Endodermal cell (in vitro differentiated cells): ENCODE measurements around the gene ATP7A. TPM values are rescaled to one million over a fixed set of nuclear protein-coding genes. Genes with fewer than 3 reads are reported as not detected.

Experiments used
- DNase-seq: peaks from one replicate; pipeline ENCODE4 v3.0.0-alpha.2; 2017
- H3K27ac ChIP-seq: 2 replicates; pipeline ENCODE4 v1.5.1; 2013; ENCODE audit warnings: mild to moderate bottlenecking, low read depth, low read length, moderate library complexity
- H3K27me3 ChIP-seq: 2 replicates; pipeline ENCODE4 v1.6.1; 2013; ENCODE audit warnings: mild to moderate bottlenecking, low read length, moderate library complexity; ENCODE audit not compliant: insufficient read depth, control insufficient read depth, poor library complexity, severe bottlenecking
- H3K36me3 ChIP-seq: 2 replicates; pipeline ENCODE4 v1.7.0; 2013; ENCODE audit warnings: mild to moderate bottlenecking, low read length, moderate library complexity; ENCODE audit not compliant: control insufficient read depth, insufficient read depth
- H3K4me1 ChIP-seq: one replicate; pipeline ENCODE4 v1.7.0; 2013; ENCODE audit warnings: low read length; ENCODE audit not compliant: control insufficient read depth, insufficient read depth
- H3K4me3 ChIP-seq: 2 replicates; pipeline ENCODE4 v1.5.1; 2013; ENCODE audit warnings: mild to moderate bottlenecking, low read length, moderate library complexity
- H3K9ac ChIP-seq: 2 replicates; pipeline ENCODE4 v1.6.1; 2013; ENCODE audit warnings: mild to moderate bottlenecking, low read length, moderate library complexity; ENCODE audit not compliant: poor library complexity, severe bottlenecking; ENCODE audit errors: extremely low read depth
- H3K9me3 ChIP-seq: 2 replicates; pipeline ENCODE4 v1.6.1; 2013; ENCODE audit warnings: mild to moderate bottlenecking, low read length, moderate library complexity; ENCODE audit not compliant: control insufficient read depth
- H3K27ac Mint-ChIP-seq: 2 replicates; pipeline ENCODE4 v1.8.0; 2020; ENCODE audit warnings: mixed read lengths
- H3K27me3 Mint-ChIP-seq: 2 replicates; pipeline ENCODE4 v1.8.0; 2021; ENCODE audit warnings: mild to moderate bottlenecking, mixed read lengths; ENCODE audit not compliant: insufficient read depth
- H3K36me3 Mint-ChIP-seq: 2 replicates; pipeline ENCODE4 v1.8.0; 2020; ENCODE audit warnings: low read depth, mixed read lengths
- H3K4me1 Mint-ChIP-seq: 2 replicates; pipeline ENCODE4 v1.8.0; 2020; ENCODE audit warnings: mixed read lengths
- H3K4me3 Mint-ChIP-seq: 2 replicates; pipeline ENCODE4 v1.8.0; 2020; ENCODE audit warnings: mild to moderate bottlenecking, moderate library complexity, mixed read lengths
- H3K9me3 Mint-ChIP-seq: 2 replicates; pipeline ENCODE4 v1.8.0; 2020; ENCODE audit warnings: mild to moderate bottlenecking, mixed read lengths
- WGBS, 2 experiments: methylation state at CpG; one replicate each; pipeline versions ENCODE4 v1.1.5 to v1.1.7; 2013; ENCODE audit warnings: missing lambda C conversion rate in 2 of 2, mixed read lengths in 1 of 2; ENCODE audit not compliant: insufficient coverage in 1 of 2, insufficient read length in 1 of 2; 5-methylcytosine and 5-hydroxymethylcytosine counted together
- total RNA-seq, 2 donors: library from RNA; stranded (reverse); fragmentation: NEBNext Ultra II Directional in 1 of 2; extraction: Animal tissue kit (Norgen Biotek cat#: 25700) in 1 of 2; gene quantifications; 2 replicates in 1 of 2; 3 replicates in 1 of 2; pipeline ENCODE4 v1.2.1, GENCODE V29; 2021
- TF ChIP-seq, protein P1 (sequence below): fragments of 200-600 bp; sonication (generic); conservative IDR thresholded peaks from 2 replicates; pipeline ENCODE4 v1.5.0; 2021; ENCODE audit warnings: antibody characterized with exemption, mild to moderate bottlenecking

ATP7A gene
- total RNA-seq, 2 donors from 2014 or later = 4.4 to 5.8 TPM

GRCh38 chrX:77946571-77946970 lies 36.1 kb downstream of the ATP7A start:
- 100% methylated on average over 1 of the region's 2 CpGs; no CpG with 5 or more reads in 1 of the 2 experiments for WGBS, 2 experiments
- peaks cover 27% of the 10 kb centered on the region for H3K9me3 Mint-ChIP-seq

DNA sequence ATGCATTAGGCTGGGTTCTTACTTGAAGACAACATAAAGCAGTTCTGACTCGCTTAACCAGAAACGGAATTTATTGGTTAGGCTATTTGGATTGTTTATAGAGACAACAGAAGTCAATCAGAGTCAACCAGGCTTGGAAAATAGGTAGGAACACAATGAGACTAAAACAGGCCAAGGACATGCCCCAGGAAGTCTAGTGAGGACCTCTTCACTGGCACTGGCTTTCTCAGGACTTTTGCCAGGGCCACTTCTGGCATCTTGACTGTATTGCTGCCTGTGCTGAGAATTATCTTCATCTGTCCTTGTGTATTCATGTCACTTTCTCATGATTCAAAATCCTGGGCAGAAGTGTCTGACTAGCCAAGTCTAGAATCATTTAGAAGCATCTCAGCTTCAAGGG lies 39.3 kb downstream of the ATP7A start:
- Mint-ChIP-seq H3K27ac (no peak overlapping the region), H3K9me3 (peaks cover 33% of the 10 kb centered on the region), H3K4me1 (no peaks in the 10 kb centered on the region), H3K4me3 (no peak overlapping the region), H3K36me3 (no peaks in the 10 kb centered on the region), H3K27me3 (no peaks in the 10 kb centered on the region)
- no peak overlapping the region for H3K27ac ChIP-seq
- no peak overlapping the region for H3K4me3 ChIP-seq
- TF ChIP-seq, protein P1, sequence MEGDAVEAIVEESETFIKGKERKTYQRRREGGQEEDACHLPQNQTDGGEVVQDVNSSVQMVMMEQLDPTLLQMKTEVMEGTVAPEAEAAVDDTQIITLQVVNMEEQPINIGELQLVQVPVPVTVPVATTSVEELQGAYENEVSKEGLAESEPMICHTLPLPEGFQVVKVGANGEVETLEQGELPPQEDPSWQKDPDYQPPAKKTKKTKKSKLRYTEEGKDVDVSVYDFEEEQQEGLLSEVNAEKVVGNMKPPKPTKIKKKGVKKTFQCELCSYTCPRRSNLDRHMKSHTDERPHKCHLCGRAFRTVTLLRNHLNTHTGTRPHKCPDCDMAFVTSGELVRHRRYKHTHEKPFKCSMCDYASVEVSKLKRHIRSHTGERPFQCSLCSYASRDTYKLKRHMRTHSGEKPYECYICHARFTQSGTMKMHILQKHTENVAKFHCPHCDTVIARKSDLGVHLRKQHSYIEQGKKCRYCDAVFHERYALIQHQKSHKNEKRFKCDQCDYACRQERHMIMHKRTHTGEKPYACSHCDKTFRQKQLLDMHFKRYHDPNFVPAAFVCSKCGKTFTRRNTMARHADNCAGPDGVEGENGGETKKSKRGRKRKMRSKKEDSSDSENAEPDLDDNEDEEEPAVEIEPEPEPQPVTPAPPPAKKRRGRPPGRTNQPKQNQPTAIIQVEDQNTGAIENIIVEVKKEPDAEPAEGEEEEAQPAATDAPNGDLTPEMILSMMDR = no peak
- no peaks in the 10 kb centered on the region for H3K36me3 ChIP-seq
- H3K9ac ChIP-seq = no peak overlapping the region
- WGBS, 2 experiments = 88% methylated on average over 2 of the region's 2 CpGs; no CpG with 5 or more reads in 1 of the 2 experiments
- DNase-seq = no peak
- no peaks in the 10 kb centered on the region for H3K4me1 ChIP-seq
- no peaks in the 10 kb centered on the region for H3K27me3 ChIP-seq
- H3K9me3 ChIP-seq = no peaks in the 10 kb centered on the region

More at GRCh38 chrX:77946571-77946970, 36.1 kb downstream of the ATP7A start:
- Histone ChIP-seq H3K9me3 (no peaks in the 10 kb centered on the region), H3K4me1 (no peaks in the 10 kb centered on the region), H3K9ac (no peak overlapping the region), H3K4me3 (no peak overlapping the region), H3K27me3 (no peaks in the 10 kb centered on the region), H3K27ac (no peak overlapping the region), H3K36me3 (no peaks in the 10 kb centered on the region)
- no peaks in the 10 kb centered on the region for H3K4me1 Mint-ChIP-seq
- H3K4me3 Mint-ChIP-seq = no peak overlapping the region
- TF ChIP-seq, protein P1 = peak; percentile 54
- H3K36me3 Mint-ChIP-seq = no peaks in the 10 kb centered on the region
- no peak overlapping the region for H3K27ac Mint-ChIP-seq
- H3K27me3 Mint-ChIP-seq = no peaks in the 10 kb centered on the region
- DNase-seq = no peak

DNA sequence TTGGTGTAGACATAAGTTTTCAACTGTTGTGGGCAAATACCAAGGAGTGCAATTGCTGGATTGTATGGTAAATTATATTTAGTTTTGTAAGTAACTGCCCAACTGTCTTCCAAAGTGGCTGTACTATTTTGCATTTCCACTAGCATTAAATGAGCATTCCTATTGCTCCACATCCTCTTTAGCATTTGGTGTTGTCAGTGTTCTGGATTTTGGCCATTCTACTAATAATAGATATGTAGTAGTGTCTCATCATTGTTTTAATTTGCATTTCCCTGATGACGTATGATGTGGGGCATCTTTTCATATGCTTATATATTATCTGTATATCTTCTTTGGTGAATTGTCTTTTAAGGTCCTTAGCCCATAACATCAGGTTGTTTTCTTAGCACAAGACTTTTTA lies 41.7 kb downstream of the ATP7A start:
- H3K27ac ChIP-seq = no peak overlapping the region
- no CpG with 5 or more reads among the region's 1 CpG for WGBS, 2 experiments

More for the DNA sequence above, 41.7 kb downstream of the ATP7A start:
- DNase-seq = no peak
- Mint-ChIP-seq H3K36me3 (no peaks in the 10 kb centered on the region), H3K27ac (no peak overlapping the region), H3K9me3 (peaks cover 37% of the 10 kb centered on the region), H3K27me3 (no peaks in the 10 kb centered on the region), H3K4me1 (no peaks in the 10 kb centered on the region), H3K4me3 (no peak overlapping the region)
- no peak overlapping the region for H3K4me3 ChIP-seq
- no peaks in the 10 kb centered on the region for H3K9me3 ChIP-seq
- no peaks in the 10 kb centered on the region for H3K4me1 ChIP-seq
- no peaks in the 10 kb centered on the region for H3K27me3 ChIP-seq
- H3K36me3 ChIP-seq = no peaks in the 10 kb centered on the region
- H3K9ac ChIP-seq = no peak overlapping the region
- TF ChIP-seq, protein P1 = no peak
